HG03565 (cell line): ENCODE results near the gene SYNPR.
A peak's percentile ranks its signal among the peaks of the same experiment; 100 is the strongest.
"Not testable (repeated sequence)": the region's sequence is repeated elsewhere in the genome, so short reads cannot be mapped to it uniquely, and the experiment has no call there.

Experiments
- ATAC-seq: cut with Tn5 transposase; IDR thresholded peaks from one replicate; pipeline ENCODE4 v1.9.1; 2021; ENCODE audit warnings: mild to moderate bottlenecking, moderate library complexity; ENCODE audit not compliant: unreplicated experiment

The SYNPR gene

GRCh38 chr3:63278171-63279004 lies at the start of gene SYNPR:
TSS of gene SYNPR (plus strand) at chr3:63278308.
- no peak for ATAC-seq

- ATAC-seq, result peak; percentile 88
Measured at GRCh38 chr3:63228677-63229076, 49.4 kb upstream of the SYNPR start.

- no peak for ATAC-seq
Measured at GRCh38 chr3:63230146-63230545, 48.0 kb upstream of the SYNPR start.

GRCh38 chr3:63231643-63232042 lies 46.5 kb upstream of the SYNPR start:
- no peak for ATAC-seq

- no peak for ATAC-seq
Measured at GRCh38 chr3:63232764-63233396, 45.2 kb upstream of the SYNPR start.

- ATAC-seq, result no peak
Measured at GRCh38 chr3:63240381-63240902, 37.7 kb upstream of the SYNPR start.

- no peak for ATAC-seq
Measured at GRCh38 chr3:63242124-63242523, 36.0 kb upstream of the SYNPR start.

- no peak for ATAC-seq
Measured at GRCh38 chr3:63244486-63244885, 33.6 kb upstream of the SYNPR start.

- no peak for ATAC-seq
Measured at GRCh38 chr3:63245726-63246241, 32.3 kb upstream of the SYNPR start.

GRCh38 chr3:63248015-63248414 lies 30.1 kb upstream of the SYNPR start:
- no peak for ATAC-seq

- ATAC-seq, result no peak
Measured at GRCh38 chr3:63251499-63251898, 26.6 kb upstream of the SYNPR start.

GRCh38 chr3:63255819-63256218 lies 22.3 kb upstream of the SYNPR start:
- not testable (repeated sequence) for ATAC-seq

- no peak for ATAC-seq
Measured at GRCh38 chr3:63264716-63265115, 13.4 kb upstream of the SYNPR start.

GRCh38 chr3:63274359-63274758 lies 3.7 kb upstream of the SYNPR start:
- ATAC-seq, result no peak

- no peak for ATAC-seq
Measured at GRCh38 chr3:63279005-63279841, 1.1 kb downstream of the SYNPR start.

GRCh38 chr3:63287610-63288009 lies 9.5 kb downstream of the SYNPR start:
- no peak for ATAC-seq

- no peak for ATAC-seq
Measured at GRCh38 chr3:63290686-63291085, 12.6 kb downstream of the SYNPR start.

GRCh38 chr3:63294332-63294731 lies 16.2 kb downstream of the SYNPR start:
- no peak for ATAC-seq

- no peak for ATAC-seq
Measured at GRCh38 chr3:63295356-63295755, 17.2 kb downstream of the SYNPR start.

GRCh38 chr3:63295806-63296205 lies 17.7 kb downstream of the SYNPR start:
- no peak for ATAC-seq

- ATAC-seq, result no peak
Measured at GRCh38 chr3:63296249-63296648, 18.1 kb downstream of the SYNPR start.
